K562 (cell line): ENCODE measurements around the gene CRYBA4. TPM values are rescaled to one million over a fixed set of nuclear protein-coding genes. Genes with fewer than 3 reads are reported as not detected.
A peak's percentile ranks its signal among the peaks of the same experiment; 100 is the strongest.

Experiments used
- ATAC-seq: fragments of 200-7000 bp; cut with Tn5 transposase; 3 replicates; pipeline ENCODE4 v1.9.1; 2020; ENCODE audit warnings: moderate library complexity
- BruUV-seq: library from RNA; stranded (reverse); fragments of 400-500 nt; replicated peaks from 2 replicates; lab custom pipeline; 2021; lab: Mats Ljungman, UMichigan
- CTCF ChIA-PET: fragments of 300-600 bp; formaldehyde crosslinking; extraction: SDS; loops from one replicate; lab custom pipeline; 2021; ENCODE audit warnings: low intra/inter-chr PET ratio; lab: Yijun Ruan, JAX
- POLR2A ChIA-PET: fragments of 300-600, 350-650 bp; sonication (Branson Sonifier 250); formaldehyde crosslinking; extraction: SDS; loops from one replicate; lab custom pipeline; 2021; ENCODE audit warnings: antibody characterized with exemption, inconsistent platforms; lab: Yijun Ruan, JAX
- DNase-seq, 4 experiments: peaks; one replicate each; pipeline versions ENCODE4 v3.0.0 to v3.0.0-alpha.2; 2011 to 2018; ENCODE audit warnings: low spot score in 3 of 4, mixed read lengths in 3 of 4; ENCODE audit errors: extremely low read depth in 1 of 4
- FAIRE-seq: peaks from 2 replicates; lab custom pipeline; 2011; peaks lifted over from hg19 to GRCh38; lab: Jason Lieb, UNC
- H2AFZ ChIP-seq: 2 replicates; pipeline ENCODE4 v1.6.0; 2011; ENCODE audit warnings: low read depth, low read length, control low read depth, inconsistent platforms
- H3K27ac ChIP-seq: fragments of 200-600 bp; 3 replicates; pipeline ENCODE4 v1.8.0; 2011; ENCODE audit warnings: low read depth, mild to moderate bottlenecking, control low read depth, inconsistent platforms, low read length, moderate library complexity, mixed read lengths; ENCODE audit errors: extremely low read depth
- H3K27me3 ChIP-seq, 2 experiments: fragments of 300-600 bp in 1 of 2; 2 replicates in 1 of 2; 3 replicates in 1 of 2; pipeline versions ENCODE4 v1.6.0 to v1.8.0; 2011; ENCODE audit warnings: inconsistent platforms in 2 of 2, low read length in 2 of 2, mild to moderate bottlenecking in 1 of 2, mixed read lengths in 1 of 2, moderate library complexity in 1 of 2; ENCODE audit not compliant: control insufficient read depth in 2 of 2, insufficient read depth in 2 of 2
- H3K36me3 ChIP-seq: fragments of 300-600 bp; 3 replicates; pipeline ENCODE4 v1.8.0; 2011; ENCODE audit warnings: mild to moderate bottlenecking, low read length, inconsistent platforms; ENCODE audit not compliant: control insufficient read depth, insufficient read depth
- H3K4me1 ChIP-seq, 2 experiments: fragments of 200-600 bp in 1 of 2; replicated peaks in 1 of 2; 2 replicates in 1 of 2; 3 replicates in 1 of 2; pipeline versions ENCODE4 v1.5.1 to v1.8.0; 2011; ENCODE audit warnings: inconsistent platforms in 2 of 2, low read length in 2 of 2, mild to moderate bottlenecking in 1 of 2, mixed read lengths in 1 of 2, moderate library complexity in 1 of 2; ENCODE audit not compliant: control insufficient read depth in 2 of 2, insufficient read depth in 2 of 2
- H3K4me2 ChIP-seq: 2 replicates; pipeline ENCODE4 v1.6.1; 2011; ENCODE audit warnings: low read length, control low read depth, inconsistent platforms, mixed read lengths; ENCODE audit not compliant: insufficient read depth
- H3K4me3 ChIP-seq: fragments of 200-600 bp; sonication (generic), shearing (Covaris generic); 2 replicates; pipeline ENCODE4 v1.5.1; 2016; ENCODE audit warnings: control low read depth, inconsistent platforms
- H3K79me2 ChIP-seq: fragments of 200-600 bp; 3 replicates; pipeline ENCODE4 v1.8.0; 2011; ENCODE audit warnings: low read length, inconsistent platforms; ENCODE audit not compliant: control insufficient read depth, insufficient read depth
- H3K9ac ChIP-seq, 2 experiments: 2 replicates each; pipeline versions ENCODE4 v1.6.0 to v1.6.1; 2011; ENCODE audit warnings: low read depth in 2 of 2, low read length in 2 of 2, control low read depth in 1 of 2, inconsistent platforms in 1 of 2, mild to moderate bottlenecking in 1 of 2, mixed read lengths in 1 of 2; ENCODE audit not compliant: insufficient read depth in 1 of 2
- H3K9me1 ChIP-seq: one replicate; pipeline ENCODE4 v1.6.0; 2011; ENCODE audit warnings: inconsistent platforms, mild to moderate bottlenecking, low read length, moderate library complexity; ENCODE audit not compliant: control insufficient read depth, insufficient read depth
- H3K9me3 ChIP-seq: replicated peaks from 2 replicates; pipeline ENCODE4 v1.5.1; 2011; ENCODE audit warnings: low read depth, low read length, inconsistent platforms; ENCODE audit not compliant: control insufficient read depth, insufficient read depth
- H4K20me1 ChIP-seq: replicated peaks from 2 replicates; pipeline ENCODE4 v1.6.1; 2011; ENCODE audit warnings: low read length, inconsistent platforms, mixed read lengths; ENCODE audit not compliant: control insufficient read depth, insufficient read depth
- BDP1 ChIP-seq: IDR thresholded peaks from 3 replicates; pipeline ENCODE4 v1.6.1; 2011; ENCODE audit not compliant: insufficient read length, insufficient read depth
- FOS ChIP-seq: IDR thresholded peaks from 3 replicates; pipeline ENCODE4 v1.6.1; 2011; ENCODE audit not compliant: insufficient read length; ENCODE audit errors: extremely low read depth
- NELFE ChIP-seq: IDR thresholded peaks from 2 replicates; pipeline ENCODE4 v1.6.1; 2011; ENCODE audit warnings: mild to moderate bottlenecking; ENCODE audit not compliant: insufficient read depth, insufficient read length
- RBM17 ChIP-seq: fragments of 200-400 bp; formaldehyde crosslinking; IDR thresholded peaks from 2 replicates; pipeline ENCODE4 v1.6.1; 2017; ENCODE audit warnings: low read depth, mild to moderate bottlenecking, low read length, borderline replicate concordance
- SLC30A9 ChIP-seq: fragments of 250-450 bp; sonication (Bioruptor Pico); IDR thresholded peaks from 2 replicates; pipeline ENCODE4 v1.8.0; 2022; ENCODE audit warnings: mild to moderate bottlenecking, moderate library complexity
- SNIP1 ChIP-seq: fragments of 450-650 bp; IDR thresholded peaks from 2 replicates; pipeline ENCODE4 v1.7.1; 2017; ENCODE audit warnings: low read depth, mild to moderate bottlenecking
- THAP12 ChIP-seq: fragments of 250-450 bp; sonication (Bioruptor Pico); IDR thresholded peaks from 2 replicates; pipeline ENCODE4 v1.9.0; 2021; ENCODE audit warnings: mild to moderate bottlenecking, inconsistent platforms
- ZBED1 ChIP-seq: IDR thresholded peaks from 2 replicates; pipeline ENCODE4 v1.6.1; 2014
- ZBTB26 ChIP-seq: fragments of 450-650 bp; formaldehyde crosslinking; IDR thresholded peaks from 2 replicates; pipeline ENCODE4 v1.4.0; 2022; ENCODE audit warnings: missing genetic modification characterization
- ZNF512 ChIP-seq: IDR thresholded peaks from 2 replicates; pipeline ENCODE4 v1.6.1; 2016; ENCODE audit warnings: missing genetic modification characterization, missing compliant biosample characterization
- ZNF583 ChIP-seq: fragments of 250-450 bp; sonication (Bioruptor Pico); IDR thresholded peaks from 2 replicates; pipeline ENCODE4 v1.4.0; 2020
- WGBS: fragments of 100-300 bp; shearing (Covaris generic); methylation state at CpG from one replicate; pipeline ENCODE4 v1.1.6; 2016; ENCODE audit warnings: low coverage, mixed read lengths; ENCODE audit not compliant: insufficient coverage; ENCODE audit errors: missing lambda C conversion rate; 5-methylcytosine and 5-hydroxymethylcytosine counted together
- in situ Hi-C: fragments of 300-500 bp; cut with MboI; formaldehyde crosslinking; loops from 4 replicates; pipeline ENCODE4 v1.15.0; 2018; ENCODE audit warnings: inconsistent platforms, mixed read lengths
- intact Hi-C: fragments of 100-400 bp; cut with micrococcal nuclease; formaldehyde crosslinking; loops from 2 replicates; pipeline ENCODE4 v1.14.2; 2022
- polyA plus RNA-seq, 8 experiments: library from polyadenylated mRNA; depleted of rRNA in 4 of 8; stranded (reverse) in 5 of 8; unstranded in 3 of 8; fragments of >200 nt; fragmentation: Nextera tagmentation in 2 of 8; fragmentation: Illumina TruSeq in 1 of 8; extraction: Ambion mirVana in 2 of 8; extraction: Trizol in 1 of 8; gene quantifications; 2 replicates each; pipeline versions ENCODE4 v1.2.1 to v1.2.3, GENCODE V29; 2011 to 2014; ENCODE audit warnings: inconsistent platforms in 1 of 8, missing spikeins in 1 of 8
- total RNA-seq, 7 experiments: library from RNA; depleted of rRNA in 6 of 7; stranded (reverse); fragments of >200 nt in 6 of 7; fragmentation: Illumina TruSeq in 2 of 7; extraction: Trizol in 2 of 7; gene quantifications; 2 replicates each; pipeline versions ENCODE4 v1.2.1 to v1.2.3, GENCODE V29; 2011 to 2021; ENCODE audit warnings: low replicate concordance in 1 of 7

CRYBA4 gene
- total and polyA plus RNA-seq, 9 of the 15 experiments (the other 6 are each of a cell fraction or from before 2014, with no cell fraction given) = 0.59 to 3.3 (median 1.6) TPM

GRCh38 chr22:26576026-26576680, 45.6 kb upstream of the CRYBA4 start:
- ATAC-seq = no peak
- H3K79me2 ChIP-seq = peaks cover 94% of the 10 kb centered on the region
- peaks cover 84% of the 10 kb centered on the region for H3K36me3 ChIP-seq
- H3K4me2 ChIP-seq = no peak overlapping the region
- intact Hi-C loops (no loop called here), in situ Hi-C loops (no loop called here)
- DNase-seq = no peak
- WGBS = 61% methylated on average over 6 of the region's 8 CpGs
- TF ChIP-seq ZBED1 (no peak), ZNF583 (CRISPR knock-in tag) (no peak)
- peaks cover 55% of the 10 kb centered on the region for H4K20me1 ChIP-seq
- H3K4me1 ChIP-seq = peaks cover 5 to 24% of the 10 kb centered on the region in 2 experiments
- no peak overlapping the region for H2AFZ ChIP-seq
- ChIA-PET POLR2A (interaction anchor here (1.7 kb wide), 1 partner anchor 9 kb away, joined by 4 read pairs; no protein-coding TSS in a partner anchor), CTCF (no interaction called here)
- peak overlapping the region; percentile 28; the same call in 2 of the 3 replicates for H3K27ac ChIP-seq
- H3K9me3 ChIP-seq = no peaks in the 10 kb centered on the region
- no peak for FAIRE-seq
- no TSS peak for BruUV-seq
- no peak overlapping the region for H3K4me3 ChIP-seq
- H3K9ac ChIP-seq = no peak overlapping the region
- H3K9me1 ChIP-seq = peaks cover 5% of the 10 kb centered on the region
- H3K27me3 ChIP-seq = no peaks in the 10 kb centered on the region

GRCh38 chr22:26577081-26577480, 44.7 kb upstream of the CRYBA4 start:
- ChIA-PET CTCF (no interaction called here), POLR2A (interaction anchor here (0.6 to 1.1 kb wide), 2 partner anchors 8 to 133 kb away, joined by 3 to 4 read pairs; no protein-coding TSS in a partner anchor)
- Histone ChIP-seq H3K9me3 (no peaks in the 10 kb centered on the region), H3K27ac (no peak overlapping the region), H4K20me1 (peaks cover 47% of the 10 kb centered on the region), H3K27me3 (no peaks in the 10 kb centered on the region), H3K4me1 (peaks cover 5 to 24% of the 10 kb centered on the region in 2 experiments; a peak in 4 of 5 replicates), H3K4me2 (no peak overlapping the region), H2AFZ (no peak overlapping the region), H3K4me3 (no peak overlapping the region), H3K79me2 (peaks cover 94% of the 10 kb centered on the region), H3K36me3 (peaks cover 83% of the 10 kb centered on the region), H3K9ac (no peak overlapping the region), H3K9me1 (peaks cover 7% of the 10 kb centered on the region)
- intact Hi-C loops (no loop called here), in situ Hi-C loops (no loop called here)
- no peak for ATAC-seq
- no TSS peak for BruUV-seq
- DNase-seq = no peak
- no peak for FAIRE-seq
- 95% methylated on average over 4 of the region's 7 CpGs for WGBS
- TF ChIP-seq ZNF512 (tag) = no peak
- no peak for TF ChIP-seq NELFE
- TF ChIP-seq ZBTB26 (CRISPR knock-in tag) = no peak
- no peak for TF ChIP-seq BDP1
- TF ChIP-seq FOS = no peak
- no peak for TF ChIP-seq SLC30A9 (CRISPR knock-in tag)
- TF ChIP-seq RBM17 = no peak
- no peak for TF ChIP-seq SNIP1
- TF ChIP-seq THAP12 (CRISPR knock-in tag) = no peak
